ENCODE results near the gene CELF2. TPM values are rescaled to one million over a fixed set of nuclear protein-coding genes. Genes with fewer than 3 reads are reported as not detected.

CELF2 gene
- total RNA-seq = 10 to 100 TPM; 30.2 to 34.4 TPM

DNA sequence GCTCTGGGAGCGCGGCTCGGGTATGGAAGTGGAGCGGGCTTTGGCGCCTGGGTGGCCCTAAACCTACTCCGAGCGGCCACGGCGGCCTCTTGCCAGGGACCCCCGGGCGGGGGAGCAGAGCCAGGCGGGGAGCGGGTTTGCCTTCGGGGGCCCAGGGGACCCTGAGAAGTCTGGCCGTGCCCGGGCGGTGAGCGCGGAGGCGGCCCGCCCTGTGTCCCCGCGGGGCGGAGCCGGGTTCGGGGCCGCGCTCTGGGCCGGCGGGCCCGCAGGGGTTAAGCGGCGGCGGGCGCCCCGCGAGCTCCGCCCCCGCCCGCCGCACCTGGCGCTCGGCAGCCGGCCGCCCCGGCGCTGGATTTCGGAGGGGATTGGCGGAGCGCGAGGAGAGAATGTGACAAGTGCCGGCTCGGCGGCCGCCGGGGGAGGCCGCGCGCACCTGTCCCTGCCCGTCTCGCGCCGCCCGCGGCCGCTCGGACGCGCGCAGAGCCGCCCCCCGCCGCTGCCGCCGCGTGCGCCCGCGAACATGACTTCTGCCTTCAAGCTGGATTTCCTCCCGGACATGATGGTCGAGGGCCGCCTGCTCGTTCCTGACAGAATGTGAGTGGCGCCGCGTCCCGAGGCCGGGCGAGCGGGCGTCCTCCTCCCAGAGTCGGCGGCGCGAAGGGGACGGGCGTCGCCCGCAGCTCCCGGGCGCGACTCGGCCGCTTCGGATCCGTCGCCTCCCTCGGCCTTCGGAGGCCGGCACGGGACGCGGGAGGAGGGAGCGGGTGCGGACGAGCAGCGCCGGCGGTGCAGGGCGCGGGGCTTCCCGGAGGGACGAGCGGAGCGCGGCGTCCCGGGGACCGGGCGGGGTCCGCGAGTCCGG lies at the start of gene CELF2:
TSS of gene CELF2 (plus strand) at position 303 of the 862 bp plus-strand sequence. CDS start at position 521, 218 bp downstream.
- intact Hi-C loops (cut with DNase I) = no loop called here
- peak within 1 kb of the TSS; percentile 83 for H3K27ac ChIP-seq
- H3K9me3 ChIP-seq = no peaks in the 10 kb centered on the region
- no peaks in the 10 kb centered on the region for H3K27me3 ChIP-seq
- TF ChIP-seq, protein P1, sequence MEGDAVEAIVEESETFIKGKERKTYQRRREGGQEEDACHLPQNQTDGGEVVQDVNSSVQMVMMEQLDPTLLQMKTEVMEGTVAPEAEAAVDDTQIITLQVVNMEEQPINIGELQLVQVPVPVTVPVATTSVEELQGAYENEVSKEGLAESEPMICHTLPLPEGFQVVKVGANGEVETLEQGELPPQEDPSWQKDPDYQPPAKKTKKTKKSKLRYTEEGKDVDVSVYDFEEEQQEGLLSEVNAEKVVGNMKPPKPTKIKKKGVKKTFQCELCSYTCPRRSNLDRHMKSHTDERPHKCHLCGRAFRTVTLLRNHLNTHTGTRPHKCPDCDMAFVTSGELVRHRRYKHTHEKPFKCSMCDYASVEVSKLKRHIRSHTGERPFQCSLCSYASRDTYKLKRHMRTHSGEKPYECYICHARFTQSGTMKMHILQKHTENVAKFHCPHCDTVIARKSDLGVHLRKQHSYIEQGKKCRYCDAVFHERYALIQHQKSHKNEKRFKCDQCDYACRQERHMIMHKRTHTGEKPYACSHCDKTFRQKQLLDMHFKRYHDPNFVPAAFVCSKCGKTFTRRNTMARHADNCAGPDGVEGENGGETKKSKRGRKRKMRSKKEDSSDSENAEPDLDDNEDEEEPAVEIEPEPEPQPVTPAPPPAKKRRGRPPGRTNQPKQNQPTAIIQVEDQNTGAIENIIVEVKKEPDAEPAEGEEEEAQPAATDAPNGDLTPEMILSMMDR (IDR thresholded peaks at IDR 0.05) = no peak
- H3K4me1 ChIP-seq = no peaks in the 10 kb centered on the region
- no peaks in the 10 kb centered on the region for H3K36me3 ChIP-seq
- peak within 1 kb of the TSS; percentile 77 to 80 for H3K9ac ChIP-seq (ENCODE audit: low read depth in 2 of 2, low read length in 2 of 2)
- peak within 1 kb of the TSS; percentile 80 for H3K4me3 ChIP-seq
- peak; percentile 79 for DNase-seq

DNA sequence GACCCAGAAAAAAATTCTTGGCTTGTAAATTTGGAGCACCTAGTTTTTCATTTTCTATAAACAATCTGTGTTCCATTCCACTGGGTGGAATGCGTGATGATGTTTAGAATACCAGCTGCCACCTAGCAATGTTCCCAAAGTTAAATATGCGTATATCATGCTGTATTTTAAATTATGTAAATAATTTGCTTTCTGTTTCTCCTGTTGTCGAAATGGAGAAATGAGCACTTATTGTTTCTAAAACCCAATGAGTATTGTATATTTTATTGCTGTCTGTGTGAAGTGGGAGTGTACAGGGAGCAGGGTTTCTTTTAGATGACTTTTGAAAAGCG lies 49.4 kb upstream of the CELF2 start:
- Histone ChIP-seq H3K27me3 (no peaks in the 10 kb centered on the region), H3K4me1 (no peaks in the 10 kb centered on the region), H3K36me3 (no peaks in the 10 kb centered on the region), H3K4me3 (no peak overlapping the region), H3K9me3 (no peaks in the 10 kb centered on the region), H3K27ac (no peak overlapping the region), H3K9ac (ENCODE audit: low read depth in 2 of 2, low read length in 2 of 2) (no peak overlapping the region)
- intact Hi-C loops (cut with DNase I) = no loop called here
- no peak for DNase-seq
- TF ChIP-seq, protein P1 (IDR thresholded peaks at IDR 0.05) = no peak

DNA sequence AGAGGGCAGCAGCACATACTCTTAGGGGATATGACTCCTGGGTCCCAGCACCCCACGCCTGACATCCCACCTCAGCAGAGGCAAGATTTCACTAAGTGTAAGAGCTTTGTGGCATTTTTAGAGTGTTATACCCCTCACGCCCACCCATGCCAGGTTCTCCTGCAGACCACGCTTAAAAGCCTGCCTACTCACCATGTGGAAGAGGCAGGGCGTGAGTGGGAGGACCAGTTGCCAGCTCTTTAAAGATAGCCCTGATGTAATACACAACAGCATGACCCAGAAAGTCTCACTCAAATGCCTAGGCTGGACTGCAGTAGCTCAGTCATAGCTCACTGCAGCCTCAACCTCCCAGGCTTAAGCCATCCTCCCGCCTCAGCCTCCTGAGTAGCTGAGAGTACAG lies 44.4 kb upstream of the CELF2 start:
- TF ChIP-seq, protein P1 (IDR thresholded peaks at IDR 0.05) = no peak
- no peak for DNase-seq
- Histone ChIP-seq H3K4me3 (no peak overlapping the region), H3K27ac (no peak overlapping the region), H3K27me3 (no peaks in the 10 kb centered on the region), H3K4me1 (no peaks in the 10 kb centered on the region), H3K36me3 (no peaks in the 10 kb centered on the region), H3K9ac (ENCODE audit: low read depth in 2 of 2, low read length in 2 of 2) (no peak overlapping the region), H3K9me3 (no peaks in the 10 kb centered on the region)
- intact Hi-C loops (cut with DNase I) = no loop called here

DNA sequence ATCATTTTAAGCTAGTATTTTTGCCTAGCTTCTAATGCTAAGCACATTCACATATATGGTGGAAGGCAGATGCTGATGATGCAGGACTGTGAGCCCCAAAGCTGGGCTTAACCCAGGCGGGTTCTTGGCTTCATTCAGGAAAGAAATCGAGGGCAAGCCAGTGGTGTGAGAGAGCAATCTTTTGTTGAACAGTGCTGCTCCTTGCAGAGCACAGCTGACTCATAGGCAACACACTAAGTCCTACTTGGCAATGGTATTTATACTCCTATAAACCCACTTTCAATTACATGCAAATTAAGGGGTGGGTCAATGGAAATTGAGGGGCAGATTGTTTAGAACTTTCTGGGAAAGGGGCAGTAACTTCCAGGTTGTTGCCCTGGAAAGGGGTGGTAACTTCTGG lies 42.0 kb upstream of the CELF2 start:
- no peak overlapping the region for H3K27ac ChIP-seq

DNA sequence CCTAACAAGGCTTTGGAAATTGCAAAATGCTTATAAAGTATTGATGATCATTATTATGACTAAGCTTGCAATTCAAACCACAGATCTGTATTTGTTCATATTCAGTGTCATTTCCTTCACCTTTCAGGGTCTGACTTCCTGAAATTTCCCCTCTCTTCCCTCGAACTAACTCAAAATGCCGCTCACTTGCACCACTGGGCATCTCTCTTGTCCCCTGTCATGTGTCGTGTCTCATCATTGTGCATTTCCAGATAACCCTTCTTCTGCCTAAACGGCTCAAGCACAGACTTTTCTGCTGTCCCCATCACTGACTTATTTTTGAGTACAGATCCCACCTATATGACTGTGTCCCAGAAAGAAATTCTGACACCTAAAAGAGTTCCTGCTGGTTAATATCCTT lies 41.0 kb upstream of the CELF2 start:
- DNase-seq = no peak
- H3K36me3 ChIP-seq = no peaks in the 10 kb centered on the region
- no peaks in the 10 kb centered on the region for H3K9me3 ChIP-seq
- no peak overlapping the region for H3K27ac ChIP-seq
- H3K9ac ChIP-seq (ENCODE audit: low read depth in 2 of 2, low read length in 2 of 2) = no peak overlapping the region
- intact Hi-C loops (cut with DNase I) = no loop called here
- no peaks in the 10 kb centered on the region for H3K4me1 ChIP-seq
- TF ChIP-seq, protein P1 (IDR thresholded peaks at IDR 0.05) = no peak
- H3K4me3 ChIP-seq = no peak overlapping the region
- no peaks in the 10 kb centered on the region for H3K27me3 ChIP-seq

More for the DNA sequence above, 42.0 kb upstream of the CELF2 start:
- TF ChIP-seq, protein P1 (IDR thresholded peaks at IDR 0.05) = no peak
- Histone ChIP-seq H3K9ac (ENCODE audit: low read depth in 2 of 2, low read length in 2 of 2) (no peak overlapping the region), H3K36me3 (no peaks in the 10 kb centered on the region), H3K9me3 (no peaks in the 10 kb centered on the region), H3K4me1 (no peaks in the 10 kb centered on the region), H3K27me3 (no peaks in the 10 kb centered on the region), H3K4me3 (no peak overlapping the region)
- DNase-seq = no peak
- intact Hi-C loops (cut with DNase I) = no loop called here

All from colonic mucosa (tissue), 4 donors.